Hepatocyte (in vitro differentiated cells): Measurements from ENCODE around the gene CLPSL1.

Experiments
- EZH2 ChIP-seq: fragments of 200-600 bp; sonication (generic); IDR thresholded peaks from 2 replicates; pipeline ENCODE4 v1.6.1; 2016; ENCODE audit warnings: antibody characterized with exemption, mild to moderate bottlenecking, borderline replicate concordance
- EZH2phosphoT487 ChIP-seq: fragments of 200-600 bp; sonication (generic); IDR thresholded peaks from one replicate; pipeline ENCODE4 v1.6.1; 2018; ENCODE audit warnings: antibody characterized with exemption, mild to moderate bottlenecking, low read depth, moderate library complexity; ENCODE audit not compliant: unreplicated experiment, severe bottlenecking
- TF ChIP-seq, protein P1 (sequence below): fragments of 200-600 bp; sonication (generic); IDR thresholded peaks from 2 replicates; pipeline ENCODE4 v1.5.1; 2016; ENCODE audit warnings: antibody characterized with exemption, mild to moderate bottlenecking; ENCODE audit not compliant: poor library complexity

DNA sequence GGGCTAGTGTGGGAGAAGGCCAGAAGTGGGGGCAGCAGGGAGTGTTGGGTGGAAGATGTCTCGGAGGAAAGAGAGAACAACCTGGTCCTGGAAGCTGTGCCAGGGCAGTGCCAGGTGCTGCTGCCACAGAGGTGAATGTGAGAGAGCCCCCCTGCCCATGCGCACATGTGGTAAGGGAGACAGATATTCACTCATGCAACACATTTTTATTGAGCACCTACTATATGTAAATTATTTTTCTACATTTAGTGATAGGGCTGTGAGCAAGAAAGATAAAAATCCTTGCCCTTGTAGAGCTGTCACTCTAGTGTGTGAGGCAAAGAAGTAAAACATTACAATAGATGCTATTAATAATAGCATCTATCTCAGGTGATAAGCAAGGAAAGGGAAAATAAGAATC, 471 bp downstream of the CLPSL1 start:
- TF ChIP-seq, protein P1, sequence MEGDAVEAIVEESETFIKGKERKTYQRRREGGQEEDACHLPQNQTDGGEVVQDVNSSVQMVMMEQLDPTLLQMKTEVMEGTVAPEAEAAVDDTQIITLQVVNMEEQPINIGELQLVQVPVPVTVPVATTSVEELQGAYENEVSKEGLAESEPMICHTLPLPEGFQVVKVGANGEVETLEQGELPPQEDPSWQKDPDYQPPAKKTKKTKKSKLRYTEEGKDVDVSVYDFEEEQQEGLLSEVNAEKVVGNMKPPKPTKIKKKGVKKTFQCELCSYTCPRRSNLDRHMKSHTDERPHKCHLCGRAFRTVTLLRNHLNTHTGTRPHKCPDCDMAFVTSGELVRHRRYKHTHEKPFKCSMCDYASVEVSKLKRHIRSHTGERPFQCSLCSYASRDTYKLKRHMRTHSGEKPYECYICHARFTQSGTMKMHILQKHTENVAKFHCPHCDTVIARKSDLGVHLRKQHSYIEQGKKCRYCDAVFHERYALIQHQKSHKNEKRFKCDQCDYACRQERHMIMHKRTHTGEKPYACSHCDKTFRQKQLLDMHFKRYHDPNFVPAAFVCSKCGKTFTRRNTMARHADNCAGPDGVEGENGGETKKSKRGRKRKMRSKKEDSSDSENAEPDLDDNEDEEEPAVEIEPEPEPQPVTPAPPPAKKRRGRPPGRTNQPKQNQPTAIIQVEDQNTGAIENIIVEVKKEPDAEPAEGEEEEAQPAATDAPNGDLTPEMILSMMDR: no peak
- TF ChIP-seq EZH2: no peak
- TF ChIP-seq EZH2phosphoT487: no peak
